ENCODE results near the gene PAIP2. TPM values are rescaled to one million over a fixed set of nuclear protein-coding genes. Genes with fewer than 3 reads are reported as not detected.
"Not testable (repeated sequence)": the region's sequence is repeated elsewhere in the genome, so short reads cannot be mapped to it uniquely, and the experiment has no call there.

Gene PAIP2
- polyA plus RNA-seq, 1 donor from 2014 or later: 240 TPM

- Mint-ChIP-seq H3K4me3 (no peak overlapping the region), H3K9me3 (no peaks in the 10 kb centered on the region), H3K4me1 (peaks cover 20 to 28% (median 21%) of the 10 kb centered on the region in 3 donors), H3K27me3 (no peaks in the 10 kb centered on the region), H3K36me3 (peaks cover 9% of the 10 kb centered on the region), H3K27ac (no peak overlapping the region)
Observed at GRCh38 chr5:139354186-139354585, 12.5 kb downstream of the PAIP2 start.

GRCh38 chr5:139355900-139356299 is 14.2 kb downstream of the PAIP2 start:
- H3K27me3 Mint-ChIP-seq, H3K27ac Mint-ChIP-seq, H3K4me3 Mint-ChIP-seq, H3K9me3 Mint-ChIP-seq, H3K36me3 Mint-ChIP-seq: not testable (repeated sequence)
- peaks cover 20 to 28% (median 21%) of the 10 kb centered on the region in 3 donors for H3K4me1 Mint-ChIP-seq

- Mint-ChIP-seq H3K36me3 (peaks cover 5% of the 10 kb centered on the region), H3K4me3 (peak overlapping the region in 1 of 4 donors; percentile 29), H3K9me3 (no peaks in the 10 kb centered on the region), H3K4me1 (peaks cover 12 to 22% (median 21%) of the 10 kb centered on the region in 3 donors), H3K27me3 (no peaks in the 10 kb centered on the region), H3K27ac (peak overlapping the region in 1 of 3 donors; percentile 57)
Observed at GRCh38 chr5:139358064-139358463, 16.4 kb downstream of the PAIP2 start.

GRCh38 chr5:139360384-139360783 is 18.7 kb downstream of the PAIP2 start:
- H3K4me3 Mint-ChIP-seq: peak overlapping the region in 1 of 4 donors; percentile 6

GRCh38 chr5:139361835-139362429 is 20.3 kb downstream of the PAIP2 start:
- Mint-ChIP-seq H3K36me3 (peaks cover 2% of the 10 kb centered on the region), H3K4me1 (peaks cover 9 to 14% (median 12%) of the 10 kb centered on the region in 3 donors), H3K27ac (peak overlapping the region in 1 of 3 donors; percentile 53), H3K9me3 (no peaks in the 10 kb centered on the region), H3K27me3 (no peaks in the 10 kb centered on the region), H3K4me3 (no peak overlapping the region)

More at GRCh38 chr5:139360384-139360783, 18.7 kb downstream of the PAIP2 start:
- Mint-ChIP-seq H3K9me3 (no peaks in the 10 kb centered on the region), H3K36me3 (peaks cover 2% of the 10 kb centered on the region), H3K27me3 (no peaks in the 10 kb centered on the region), H3K4me1 (peaks cover 10 to 15% (median 14%) of the 10 kb centered on the region in 3 donors), H3K27ac (no peak overlapping the region)

GRCh38 chr5:139363937-139364336 is 22.3 kb downstream of the PAIP2 start:
- Mint-ChIP-seq H3K36me3 (peaks cover 2% of the 10 kb centered on the region), H3K9me3 (no peaks in the 10 kb centered on the region), H3K4me1 (peaks cover 4 to 7% (median 4%) of the 10 kb centered on the region in 3 donors), H3K27me3 (no peaks in the 10 kb centered on the region), H3K4me3 (no peak overlapping the region), H3K27ac (peak overlapping the region in 1 of 3 donors; percentile 80)

- H3K27ac Mint-ChIP-seq: peak overlapping the region in 1 of 3 donors; percentile 41
- no peak overlapping the region for H3K4me3 Mint-ChIP-seq
- no peaks in the 10 kb centered on the region for H3K27me3 Mint-ChIP-seq
- H3K36me3 Mint-ChIP-seq: peaks cover 2% of the 10 kb centered on the region
- no peaks in the 10 kb centered on the region for H3K9me3 Mint-ChIP-seq
- H3K4me1 Mint-ChIP-seq: peaks cover 4 to 7% (median 4%) of the 10 kb centered on the region in 3 donors
Observed at GRCh38 chr5:139364466-139364865, 22.8 kb downstream of the PAIP2 start.

GRCh38 chr5:139368613-139369012 is 27.0 kb downstream of the PAIP2 start:
- Mint-ChIP-seq H3K27ac (peak overlapping the region in 1 of 3 donors; percentile 55), H3K4me3 (no peak overlapping the region), H3K9me3 (no peaks in the 10 kb centered on the region), H3K27me3 (no peaks in the 10 kb centered on the region), H3K36me3 (peaks cover 6% of the 10 kb centered on the region), H3K4me1 (peaks cover 0 to 6% (median 1%) of the 10 kb centered on the region in 3 donors)

GRCh38 chr5:139369181-139369580 is 27.5 kb downstream of the PAIP2 start:
- peaks cover 6% of the 10 kb centered on the region for H3K36me3 Mint-ChIP-seq
- H3K27me3 Mint-ChIP-seq: no peaks in the 10 kb centered on the region
- H3K9me3 Mint-ChIP-seq: no peaks in the 10 kb centered on the region
- peaks cover 0 to 3% (median 1%) of the 10 kb centered on the region in 3 donors for H3K4me1 Mint-ChIP-seq
- no peak overlapping the region for H3K27ac Mint-ChIP-seq
- H3K4me3 Mint-ChIP-seq: no peak overlapping the region

- H3K27ac Mint-ChIP-seq: no peak overlapping the region
- peaks cover 0 to 3% (median 1%) of the 10 kb centered on the region in 3 donors for H3K4me1 Mint-ChIP-seq
- H3K27me3 Mint-ChIP-seq: no peaks in the 10 kb centered on the region
- H3K9me3 Mint-ChIP-seq: no peaks in the 10 kb centered on the region
- peaks cover 6% of the 10 kb centered on the region for H3K36me3 Mint-ChIP-seq
- no peak overlapping the region for H3K4me3 Mint-ChIP-seq
Observed at GRCh38 chr5:139371482-139372435, 30.1 kb downstream of the PAIP2 start.

GRCh38 chr5:139374909-139375308 is 33.3 kb downstream of the PAIP2 start:
- Mint-ChIP-seq H3K27me3 (no peaks in the 10 kb centered on the region), H3K9me3 (no peaks in the 10 kb centered on the region), H3K36me3 (peaks cover 5% of the 10 kb centered on the region), H3K4me3 (no peak overlapping the region), H3K4me1 (peaks cover 2 to 5% (median 4%) of the 10 kb centered on the region in 3 donors), H3K27ac (no peak overlapping the region)

GRCh38 chr5:139376364-139376763 is 34.7 kb downstream of the PAIP2 start:
- Mint-ChIP-seq H3K36me3 (peaks cover 3% of the 10 kb centered on the region), H3K4me3 (no peak overlapping the region), H3K27me3 (no peaks in the 10 kb centered on the region), H3K27ac (no peak overlapping the region), H3K9me3 (no peaks in the 10 kb centered on the region), H3K4me1 (peaks cover 2 to 4% (median 2%) of the 10 kb centered on the region in 3 donors)

GRCh38 chr5:139377226-139377625 is 35.6 kb downstream of the PAIP2 start:
- Mint-ChIP-seq H3K27ac (no peak overlapping the region), H3K4me1 (peaks cover 4 to 7% (median 7%) of the 10 kb centered on the region in 3 donors), H3K36me3 (peaks cover 3% of the 10 kb centered on the region), H3K4me3 (no peak overlapping the region), H3K9me3 (no peaks in the 10 kb centered on the region), H3K27me3 (no peaks in the 10 kb centered on the region)

- Mint-ChIP-seq H3K4me3 (no peak overlapping the region), H3K4me1 (peaks cover 10 to 12% (median 11%) of the 10 kb centered on the region in 3 donors), H3K9me3 (no peaks in the 10 kb centered on the region), H3K27me3 (no peaks in the 10 kb centered on the region), H3K36me3 (peaks cover 3% of the 10 kb centered on the region), H3K27ac (no peak overlapping the region)
Observed at GRCh38 chr5:139378101-139378825, 36.6 kb downstream of the PAIP2 start.

GRCh38 chr5:139378941-139379361 is 37.3 kb downstream of the PAIP2 start:
- no peaks in the 10 kb centered on the region for H3K27me3 Mint-ChIP-seq
- H3K36me3 Mint-ChIP-seq: peaks cover 2% of the 10 kb centered on the region
- no peaks in the 10 kb centered on the region for H3K9me3 Mint-ChIP-seq
- no peak overlapping the region for H3K4me3 Mint-ChIP-seq
- H3K4me1 Mint-ChIP-seq: peaks cover 11 to 17% (median 16%) of the 10 kb centered on the region in 3 donors
- H3K27ac Mint-ChIP-seq: no peak overlapping the region
